K562 (cell line): ENCODE data around the gene SPSB1.

Experiments
- ATF6 ChIP-seq: sonication (generic); formaldehyde crosslinking; IDR thresholded peaks from 2 replicates; pipeline ENCODE4 v1.4.0; 2020; ENCODE audit warnings: mild to moderate bottlenecking, missing genetic modification reagents
- EZH2 ChIP-seq: IDR thresholded peaks from 2 replicates; pipeline ENCODE4 v1.6.1; 2012; ENCODE audit warnings: low read depth, mild to moderate bottlenecking, inconsistent platforms, low read length, borderline replicate concordance
- HCFC1 ChIP-seq: IDR thresholded peaks from 2 replicates; pipeline ENCODE4 v1.6.1; 2012; ENCODE audit warnings: low read depth, low read length, improper control_type of control experiment
- KLF16 ChIP-seq: IDR thresholded peaks from 2 replicates; pipeline ENCODE4 v1.6.1; 2016; ENCODE audit warnings: antibody characterized with exemption
- NCOA6 ChIP-seq: fragments of 450-650 bp; IDR thresholded peaks from 2 replicates; pipeline ENCODE4 v1.6.1; 2017; ENCODE audit warnings: mild to moderate bottlenecking
- PHF20 ChIP-seq: fragments of 450-650 bp; IDR thresholded peaks from 2 replicates; pipeline ENCODE4 v1.6.1; 2018; ENCODE audit not compliant: partially characterized antibody
- POLR2AphosphoS5 ChIP-seq: IDR thresholded peaks from 2 replicates; pipeline ENCODE4 v1.6.1; 2011; ENCODE audit warnings: mild to moderate bottlenecking, low read depth, low read length, moderate library complexity; ENCODE audit not compliant: control insufficient read depth, insufficient read depth
- RAD21 ChIP-seq, 2 experiments: fragments of 250-450 bp in 1 of 2; fragments of 450-650 bp in 1 of 2; sonication (Bioruptor Pico) in 1 of 2; formaldehyde crosslinking in 1 of 2; IDR thresholded peaks in 1 of 2; conservative IDR thresholded peaks in 1 of 2; 2 replicates each; pipeline versions ENCODE4 v1.4.0 to v1.8.0; 2020 to 2022; ENCODE audit warnings: mild to moderate bottlenecking in 2 of 2, moderate library complexity in 1 of 2
- REST ChIP-seq, 2 experiments: fragments of 450-650 bp; formaldehyde crosslinking in 1 of 2; IDR thresholded peaks; 2 replicates each; pipeline versions ENCODE4 v1.4.0 to v1.6.1; 2014 to 2020; ENCODE audit warnings: mild to moderate bottlenecking in 2 of 2, borderline replicate concordance in 1 of 2, low read depth in 1 of 2
- SAFB2 ChIP-seq: fragments of 200-400 bp; formaldehyde crosslinking; IDR thresholded peaks from 2 replicates; pipeline ENCODE4 v1.6.1; 2018; ENCODE audit warnings: borderline replicate concordance, low read length, low read depth, moderate library complexity; ENCODE audit not compliant: severe bottlenecking
- TEAD4 ChIP-seq, 2 experiments: sonication (generic) in 1 of 2; formaldehyde crosslinking in 1 of 2; IDR thresholded peaks; 2 replicates each; pipeline versions ENCODE4 v1.6.1 to v1.8.0; 2012 to 2022; ENCODE audit warnings: borderline replicate concordance in 1 of 2, inconsistent platforms in 1 of 2, low read length in 1 of 2, mild to moderate bottlenecking in 1 of 2, missing genetic modification reagents in 1 of 2
- ZNF384 ChIP-seq: IDR thresholded peaks from 2 replicates; pipeline ENCODE4 v1.6.1; 2012; ENCODE audit warnings: low read depth, low read length, improper control_type of control experiment
- TF ChIP-seq, protein P1 (sequence below): sonication (generic); formaldehyde crosslinking; IDR thresholded peaks from 2 replicates; pipeline ENCODE4 v1.9.0; 2022; ENCODE audit warnings: mild to moderate bottlenecking, missing genetic modification reagents

- TF ChIP-seq EZH2 (no peak), REST (IDR thresholded peaks at IDR 0.05; ENCODE audit: borderline replicate concordance) (no peak), REST (CRISPR knock-in tag; IDR thresholded peaks at IDR 0.05; ENCODE audit: low read depth) (no peak), ATF6 (no peak), PHF20 (no peak), NCOA6 (no peak), ZNF384 (no peak), RAD21 (CRISPR knock-in tag; conservative IDR thresholded peaks at IDR 0.05 in 1 of 2, IDR thresholded peaks at IDR 0.05 in 1 of 2) (no peak), SAFB2 (no peak), TEAD4 (IDR thresholded peaks at IDR 0.05; ENCODE audit: low read length) (no peak), TEAD4 (CRISPR knock-in tag; IDR thresholded peaks at IDR 0.05; ENCODE audit: borderline replicate concordance) (no peak), KLF16 (no peak), POLR2AphosphoS5 (no peak), HCFC1 (no peak)
- TF ChIP-seq, protein P1, sequence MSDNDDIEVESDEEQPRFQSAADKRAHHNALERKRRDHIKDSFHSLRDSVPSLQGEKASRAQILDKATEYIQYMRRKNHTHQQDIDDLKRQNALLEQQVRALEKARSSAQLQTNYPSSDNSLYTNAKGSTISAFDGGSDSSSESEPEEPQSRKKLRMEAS, result no peak
These were observed 14.6 kb upstream of the SPSB1 start for GRCh38 chr1:9278116-9278515.
